Kidney glomerular epithelial cell (primary cell): ENCODE results near the gene TNFRSF8.
A peak's percentile ranks its signal among the peaks of the same experiment; 100 is the strongest.
"Not testable (repeated sequence)": the region's sequence is repeated elsewhere in the genome, so short reads cannot be mapped to it uniquely, and the experiment has no call there.

Experiments used
- DNase-seq: peaks from one replicate; lab custom pipeline; 2025; lab: John Stamatoyannopoulos, UW

TNFRSF8 gene

DNA sequence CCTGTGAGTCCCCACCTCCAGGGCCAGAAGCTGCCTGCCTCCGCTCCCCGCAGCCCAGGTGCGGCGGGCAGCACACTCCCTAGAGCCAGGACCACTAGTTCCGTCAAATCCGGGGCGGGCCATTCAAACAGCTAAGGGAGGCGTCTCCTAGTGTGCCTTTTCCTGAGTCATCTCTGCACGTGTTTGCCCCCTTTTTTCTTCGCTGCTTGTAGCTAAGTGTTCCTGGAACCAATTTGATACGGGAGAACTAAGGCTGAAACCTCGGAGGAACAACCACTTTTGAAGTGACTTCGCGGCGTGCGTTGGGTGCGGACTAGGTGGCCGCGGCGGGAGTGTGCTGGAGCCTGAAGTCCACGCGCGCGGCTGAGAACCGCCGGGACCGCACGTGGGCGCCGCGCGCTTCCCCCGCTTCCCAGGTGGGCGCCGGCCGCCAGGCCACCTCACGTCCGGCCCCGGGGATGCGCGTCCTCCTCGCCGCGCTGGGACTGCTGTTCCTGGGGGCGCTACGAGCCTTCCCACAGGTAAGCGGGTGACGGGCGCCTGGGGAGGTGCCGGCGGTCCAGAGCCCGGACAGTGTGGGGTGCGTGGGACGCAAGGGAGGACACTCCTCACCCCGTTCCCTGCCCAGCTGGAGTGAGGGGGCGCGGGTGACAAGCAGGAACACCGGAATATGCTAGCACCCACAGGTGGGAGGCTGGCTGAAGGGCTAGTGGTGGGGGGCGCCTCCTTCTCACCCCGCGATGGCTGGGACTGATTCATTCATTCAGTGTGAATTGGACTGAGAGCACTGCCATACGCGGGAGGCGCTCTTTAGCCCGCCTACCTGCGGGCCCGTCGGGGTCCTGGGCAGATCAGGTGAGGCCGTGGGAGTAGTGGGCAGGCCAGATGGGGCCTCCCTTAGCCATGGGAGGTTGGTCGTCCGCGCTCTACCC is at the start of gene TNFRSF8:
TNFRSF8 (plus strand) TSS at position 163 of the 932 bp plus-strand sequence; CDS start at position 459, 296 bp downstream.
- no peak for DNase-seq

DNA sequence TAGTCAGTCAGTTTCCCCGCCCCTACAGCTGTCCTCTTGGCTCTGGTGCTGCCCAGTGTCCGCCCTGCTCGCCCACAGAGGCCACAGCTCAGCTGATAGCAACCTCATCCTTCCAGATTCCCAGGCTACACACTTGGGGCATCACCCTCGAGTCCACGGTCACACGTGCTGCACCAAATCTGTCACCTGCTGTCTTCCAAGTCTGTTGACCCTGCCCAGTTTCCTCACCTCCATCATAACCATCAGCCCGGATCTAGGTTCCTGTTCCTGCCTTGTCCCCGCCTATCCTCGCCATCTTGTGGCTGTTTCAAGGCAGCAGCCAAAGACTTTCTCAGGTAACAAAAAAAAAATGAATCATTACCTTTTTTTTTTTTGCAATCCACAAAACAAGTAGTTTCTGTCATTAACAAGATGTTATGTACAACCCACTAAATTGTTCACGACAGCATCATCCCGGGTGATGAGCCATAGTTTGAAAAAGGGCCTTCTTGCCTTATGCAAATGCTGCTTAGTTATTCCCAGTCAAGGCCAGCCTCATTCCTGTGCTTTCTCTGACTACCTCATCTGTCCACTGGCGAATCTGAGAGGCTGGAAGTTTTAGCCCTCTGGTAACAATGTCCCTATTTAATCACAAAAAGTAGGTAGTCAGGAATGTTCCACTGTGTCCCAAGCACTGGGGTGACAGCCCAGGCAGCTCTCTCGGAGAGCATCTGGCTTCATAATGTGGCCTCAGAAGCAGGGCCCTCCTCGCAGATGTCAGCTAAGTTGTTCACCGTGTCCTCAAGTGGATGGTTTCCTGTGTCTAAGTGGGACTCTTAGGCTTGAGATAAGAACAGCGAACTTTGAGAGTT is 48.7 kb upstream of the TNFRSF8 start:
- DNase-seq: peak; percentile 8

DNA sequence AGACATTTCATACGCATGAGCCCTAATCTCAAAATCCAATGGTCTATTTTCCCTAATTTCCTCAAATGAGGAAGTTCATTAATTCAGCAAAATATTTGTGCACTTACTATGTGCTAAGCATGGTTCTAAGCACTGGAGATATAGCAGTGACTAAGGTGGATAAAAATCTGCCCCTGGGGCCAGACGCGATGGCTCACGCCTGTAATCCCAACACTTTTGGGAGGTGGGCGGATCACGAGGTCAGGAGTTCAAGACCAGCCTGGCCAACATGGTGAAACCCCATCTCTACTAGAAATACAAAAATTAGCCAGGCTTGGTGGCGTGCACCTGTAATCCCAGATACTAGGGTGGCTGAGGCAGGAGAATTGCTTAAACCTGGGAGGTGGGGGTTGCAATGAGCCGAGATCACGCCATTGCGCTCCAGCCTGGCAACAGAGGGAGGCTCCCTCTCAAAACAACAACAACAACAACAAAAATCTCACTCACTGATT is 48.1 kb upstream of the TNFRSF8 start:
- no peak for DNase-seq

DNA sequence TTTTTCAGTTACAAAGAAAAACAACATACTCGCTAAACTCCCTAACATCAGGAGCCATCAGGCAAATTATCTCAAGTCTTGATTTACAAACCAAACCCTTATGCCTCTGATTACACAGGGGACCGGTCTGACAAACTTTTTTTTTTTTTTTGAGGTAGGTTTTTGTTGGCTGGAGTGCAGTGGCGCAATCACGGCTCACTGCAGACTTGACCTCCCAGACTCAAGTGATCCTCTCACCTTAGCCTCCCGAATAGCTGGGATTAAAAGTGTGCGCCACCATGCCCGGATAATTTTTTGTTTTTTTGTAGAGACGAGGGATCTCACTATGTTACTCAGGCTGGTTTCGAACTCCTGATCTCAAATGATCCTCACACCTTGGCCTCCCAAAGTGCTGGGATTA is 47.6 kb upstream of the TNFRSF8 start:
- no peak for DNase-seq

DNA sequence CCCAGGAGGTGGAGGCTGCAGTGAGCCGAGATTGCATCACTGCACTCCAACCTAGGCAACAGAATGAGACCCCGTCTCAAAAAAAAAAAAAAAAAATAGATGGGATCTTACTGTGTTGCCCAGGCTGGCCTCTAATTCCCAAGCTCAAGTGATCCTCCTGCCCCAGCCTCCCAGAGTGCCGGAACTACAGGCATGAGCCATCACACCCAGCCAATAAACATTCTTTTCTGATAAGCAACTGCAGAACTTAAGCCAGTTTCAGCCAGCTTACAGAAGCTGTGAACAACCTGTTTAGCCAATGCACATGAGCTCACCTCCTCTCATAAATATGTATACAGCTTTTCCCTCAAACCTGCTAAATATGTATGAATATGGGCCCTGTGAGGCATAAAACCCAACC is 46.9 kb upstream of the TNFRSF8 start:
- DNase-seq: no peak

DNA sequence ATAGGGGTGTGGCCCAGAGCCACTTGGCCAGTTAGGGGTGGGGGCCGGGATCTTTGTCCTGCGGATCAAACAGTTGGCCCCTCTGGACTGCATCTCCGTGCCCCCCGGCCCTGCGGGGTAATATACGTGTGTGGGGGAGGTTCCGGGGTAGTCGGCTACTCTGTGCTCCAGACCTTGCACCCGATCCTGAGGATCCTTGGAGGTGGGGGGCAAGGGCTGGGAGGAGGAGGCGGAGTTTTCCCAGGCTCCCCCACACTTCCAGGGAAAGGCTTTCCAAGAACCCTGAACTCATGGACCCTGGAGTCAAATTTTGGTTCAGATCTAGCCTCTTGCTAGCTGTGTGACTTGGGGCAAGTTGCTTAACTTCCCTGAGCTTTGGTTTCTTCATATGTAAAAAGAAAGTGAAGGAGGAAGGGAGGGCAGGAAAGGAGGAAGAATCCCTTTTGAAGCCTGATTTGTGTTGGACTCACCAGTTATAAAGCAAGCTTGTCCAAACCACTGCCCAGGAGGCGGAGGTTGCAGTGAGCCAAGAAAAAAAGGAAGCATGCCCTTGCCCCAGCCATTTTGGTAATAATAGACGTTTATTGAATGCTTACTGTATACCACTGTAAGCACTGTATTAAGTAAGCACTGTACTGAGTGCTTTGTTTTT is 43.1 kb upstream of the TNFRSF8 start:
- DNase-seq: no peak

DNA sequence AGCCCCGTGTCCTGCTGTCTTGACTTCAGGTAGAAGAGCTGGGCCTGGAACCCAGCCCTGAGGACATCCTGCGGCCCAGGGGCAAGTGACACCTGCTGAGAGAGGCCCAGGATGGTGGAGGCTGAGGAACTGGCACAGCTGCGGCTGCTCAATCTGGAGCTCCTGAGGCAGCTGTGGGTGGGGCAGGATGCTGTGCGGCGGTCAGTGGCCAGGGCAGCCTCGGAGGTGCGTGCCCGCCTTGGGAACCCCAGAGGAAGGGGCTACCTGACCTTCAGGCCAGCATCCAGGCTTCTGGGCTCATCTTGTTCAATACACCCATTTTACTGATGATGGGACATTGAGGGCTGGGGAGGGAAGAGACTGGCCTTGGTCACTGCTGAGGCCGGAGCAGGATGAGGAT is 41.5 kb upstream of the TNFRSF8 start:
- DNase-seq: no peak

DNA sequence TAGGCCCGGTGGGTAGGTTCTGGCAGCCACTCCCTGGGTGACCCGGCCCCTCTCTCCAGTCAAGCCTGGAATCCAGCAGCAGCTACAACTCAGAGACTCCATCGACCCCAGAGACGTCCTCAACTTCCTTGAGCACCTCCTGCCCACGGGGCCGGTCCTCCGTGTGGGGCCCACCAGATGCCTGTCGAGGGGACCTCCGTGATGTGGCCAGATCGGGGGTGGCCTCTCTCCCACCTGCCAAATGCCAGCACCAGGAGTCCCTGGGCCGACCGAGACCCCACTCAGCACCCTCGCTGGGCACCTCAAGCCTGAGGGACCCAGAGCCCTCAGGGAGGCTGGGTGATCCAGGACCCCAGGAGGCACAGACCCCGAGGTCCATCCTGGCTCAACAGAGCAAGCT is 41.1 kb upstream of the TNFRSF8 start:
- no peak for DNase-seq

DNA sequence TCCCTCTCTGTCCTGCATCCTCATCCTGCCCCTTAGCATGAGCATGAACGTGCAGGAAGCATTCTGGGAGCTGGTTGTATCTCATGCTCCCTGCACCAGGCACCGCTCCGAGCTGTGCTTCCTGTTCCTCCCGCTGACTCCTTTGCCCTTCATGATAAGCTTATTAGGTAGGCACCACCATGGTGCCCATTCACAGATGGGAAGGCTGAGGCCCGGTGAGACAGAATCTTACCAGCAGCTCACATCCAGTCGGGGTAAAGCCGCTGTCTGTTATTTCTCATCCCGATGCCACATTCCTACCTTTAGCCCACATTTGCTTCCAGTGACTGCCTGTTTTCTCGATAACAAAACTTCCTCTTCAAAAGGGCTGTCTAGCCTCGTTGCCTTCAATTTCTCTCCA is 36.5 kb upstream of the TNFRSF8 start:
- no peak for DNase-seq

DNA sequence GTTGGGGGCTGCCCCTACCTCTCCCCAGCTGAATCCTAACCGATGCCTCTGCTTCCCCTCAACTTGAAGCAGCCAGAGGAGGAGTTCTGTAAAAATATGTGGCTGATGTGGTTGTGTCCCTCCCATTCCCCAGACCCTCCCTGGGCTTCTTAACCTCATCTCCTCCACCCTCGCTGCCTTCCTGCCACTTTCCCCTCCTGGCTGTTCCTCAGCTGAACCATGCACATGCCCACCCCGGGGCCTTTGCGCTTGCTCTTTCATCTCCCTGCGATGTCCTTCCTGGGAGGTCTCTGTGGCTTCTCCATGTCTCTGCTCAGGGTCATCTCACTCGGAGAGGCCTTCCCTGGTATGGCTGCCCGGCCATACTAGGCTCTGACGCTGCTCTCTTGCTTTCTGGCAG is 34.9 kb upstream of the TNFRSF8 start:
- no peak for DNase-seq

DNA sequence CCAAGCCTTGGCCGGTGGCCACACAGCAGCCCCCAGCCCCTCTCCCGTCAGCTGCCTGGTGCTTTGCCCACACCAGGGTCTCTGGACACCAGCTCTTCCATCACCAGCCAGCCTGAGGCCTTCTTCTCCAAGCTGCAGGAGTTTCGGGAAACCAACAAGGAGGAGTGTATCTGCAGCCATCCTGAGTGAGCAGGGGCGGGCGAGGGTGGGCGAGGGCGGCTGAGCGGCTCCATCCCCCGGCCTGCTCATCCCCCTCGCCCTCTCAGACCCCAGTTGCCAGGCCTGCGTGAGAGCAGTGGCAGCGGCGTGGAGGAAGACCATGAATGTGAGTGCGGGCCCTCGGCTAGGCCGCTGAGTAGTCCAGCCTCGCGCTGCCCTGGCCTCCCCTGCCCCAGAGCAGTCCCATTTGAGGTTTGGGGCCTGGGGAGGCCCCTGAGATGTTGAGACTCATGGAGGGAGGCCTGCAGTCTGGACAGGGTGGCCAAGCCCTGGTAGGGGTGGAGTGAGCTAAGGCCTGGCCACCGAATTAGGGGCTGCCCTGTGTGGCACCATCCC is 34.1 kb upstream of the TNFRSF8 start:
- DNase-seq: no peak

DNA sequence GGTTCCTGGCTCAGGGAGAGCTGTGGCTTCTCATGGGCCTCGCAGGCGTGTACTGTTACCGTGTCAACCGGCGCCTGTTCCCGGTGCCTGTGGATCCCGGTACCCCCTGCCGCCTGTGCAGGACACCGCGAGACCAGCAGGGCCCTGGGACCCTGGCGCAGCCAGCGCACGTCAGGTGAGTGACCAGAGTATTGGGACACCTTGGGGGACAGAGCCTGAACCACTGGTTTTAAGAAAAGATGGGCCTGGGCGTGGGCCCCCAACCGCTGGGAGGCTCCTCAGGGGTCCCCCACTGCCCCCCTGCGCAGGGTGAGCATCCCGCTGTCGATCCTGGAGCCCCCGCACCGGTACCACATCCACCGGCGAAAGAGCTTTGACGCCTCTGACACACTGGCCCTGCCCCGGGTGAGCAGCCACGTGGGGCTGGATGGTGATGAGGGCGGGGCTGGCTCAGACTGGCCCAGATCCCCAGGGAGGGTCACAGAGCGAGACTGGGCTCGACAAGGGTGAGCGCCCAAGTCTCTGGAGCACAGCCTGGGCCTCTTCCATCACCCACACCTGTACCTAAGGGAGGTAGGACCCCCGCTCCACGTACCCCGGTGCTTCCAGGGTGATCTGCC is 33.3 kb upstream of the TNFRSF8 start:
- no peak for DNase-seq

DNA sequence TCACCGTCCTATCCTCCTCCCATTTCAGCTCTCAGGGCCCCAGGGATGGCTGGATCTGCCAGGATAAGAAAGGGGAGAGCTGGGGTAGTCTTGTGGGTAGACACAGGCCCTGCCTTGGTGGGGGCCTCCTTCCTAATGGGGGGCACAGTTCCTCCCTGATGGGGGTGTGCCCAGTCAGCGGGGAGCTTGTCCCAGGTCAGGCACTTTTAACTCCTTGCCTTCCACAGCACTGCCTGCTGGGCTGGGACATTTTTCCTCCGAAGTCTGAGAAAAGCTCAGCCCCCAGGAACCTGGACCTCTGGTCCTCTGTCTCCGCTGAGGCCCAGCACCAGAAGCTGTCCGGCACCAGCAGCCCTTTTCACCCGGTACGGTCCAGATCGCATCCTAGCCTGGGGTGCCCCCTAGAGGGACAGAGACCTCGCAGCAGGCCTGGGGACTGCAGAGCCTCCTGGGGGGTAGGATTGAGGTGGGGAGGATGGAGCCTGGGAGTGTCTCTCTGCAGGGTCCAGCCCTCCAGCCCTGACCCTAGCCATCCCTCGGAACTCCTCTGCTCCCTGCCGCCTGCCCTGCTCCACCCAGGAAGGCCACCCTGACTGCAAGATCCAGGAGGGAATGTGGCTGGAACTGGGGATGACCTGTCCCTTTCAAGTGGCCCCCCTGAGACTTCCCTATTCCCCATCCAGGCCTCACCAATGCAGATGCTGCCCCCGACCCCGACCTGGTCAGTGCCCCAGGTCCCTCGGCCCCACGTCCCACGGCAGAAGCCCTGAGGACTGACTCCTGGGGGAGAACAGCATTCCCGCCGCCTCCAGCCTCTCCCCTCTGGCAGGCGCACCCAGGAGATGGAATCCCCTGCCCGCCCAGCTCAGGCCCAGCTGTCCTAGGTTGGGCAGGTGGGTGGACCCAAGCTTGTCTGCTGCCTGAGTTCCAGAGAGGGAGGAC is 31.8 kb upstream of the TNFRSF8 start:
- no peak for DNase-seq

DNA sequence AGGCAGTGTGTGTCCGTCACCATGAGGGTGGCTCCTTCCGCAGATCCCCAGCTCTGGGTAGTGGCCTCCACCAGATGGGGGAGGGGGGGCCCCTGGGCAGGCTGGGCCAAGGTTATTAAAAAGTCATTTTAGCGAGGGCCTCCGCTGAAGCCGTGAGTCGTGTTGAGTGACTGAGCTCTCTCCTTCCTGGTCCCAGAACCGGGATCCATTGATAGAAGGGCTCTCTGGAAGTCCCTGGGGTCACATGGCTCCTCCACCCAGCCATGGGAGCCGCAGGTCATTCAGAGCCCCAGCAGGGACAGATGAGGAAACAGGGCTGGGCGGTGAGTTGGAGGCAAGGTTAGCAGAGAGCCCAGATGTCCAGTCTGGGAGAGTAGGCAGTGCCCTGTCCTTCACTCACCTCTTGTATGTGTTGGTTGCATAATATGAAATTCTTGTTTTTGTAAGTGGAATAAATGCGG is 30.9 kb upstream of the TNFRSF8 start:
- DNase-seq: no peak

DNA sequence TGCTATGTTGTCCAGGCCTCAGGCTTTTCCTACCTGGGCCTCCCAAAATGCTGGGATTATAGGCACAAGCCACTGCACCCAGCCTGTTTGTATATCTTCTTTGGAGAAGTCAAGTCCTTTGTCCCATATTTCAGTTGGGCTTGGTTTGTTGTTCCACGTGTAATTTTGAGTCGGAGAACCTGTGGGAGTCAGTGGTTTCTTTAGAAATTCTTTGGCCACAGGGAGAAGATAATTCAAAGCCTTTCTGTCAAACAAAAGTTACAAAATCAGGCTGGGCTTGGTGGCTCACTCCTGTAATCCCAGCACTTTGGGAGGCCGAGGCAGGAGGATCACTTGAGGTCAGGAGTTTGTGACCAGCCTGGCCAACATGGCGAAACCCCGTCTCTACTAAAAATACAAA is 29.7 kb upstream of the TNFRSF8 start:
- DNase-seq: not testable (repeated sequence)

DNA sequence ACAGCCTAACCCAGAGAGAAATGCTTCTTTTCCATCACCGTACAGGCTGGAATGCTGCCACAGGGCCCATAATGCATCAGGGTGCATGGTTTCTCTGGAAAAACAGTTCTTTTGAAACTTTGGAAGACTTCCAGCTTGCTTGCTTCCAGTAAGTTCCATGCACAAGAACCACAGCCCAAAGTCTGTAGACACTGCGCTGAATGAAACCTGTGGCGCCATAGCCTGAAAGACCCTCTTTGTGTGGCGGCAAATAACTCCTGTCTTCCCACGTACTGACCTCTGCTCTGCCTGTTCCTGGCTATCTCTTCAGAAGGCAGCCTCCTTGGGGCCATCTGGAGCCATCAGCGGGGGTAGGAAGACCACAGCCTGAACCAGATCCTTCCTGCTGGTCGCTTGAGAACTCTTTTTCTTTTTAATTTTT is 28.7 kb upstream of the TNFRSF8 start:
- no peak for DNase-seq

DNA sequence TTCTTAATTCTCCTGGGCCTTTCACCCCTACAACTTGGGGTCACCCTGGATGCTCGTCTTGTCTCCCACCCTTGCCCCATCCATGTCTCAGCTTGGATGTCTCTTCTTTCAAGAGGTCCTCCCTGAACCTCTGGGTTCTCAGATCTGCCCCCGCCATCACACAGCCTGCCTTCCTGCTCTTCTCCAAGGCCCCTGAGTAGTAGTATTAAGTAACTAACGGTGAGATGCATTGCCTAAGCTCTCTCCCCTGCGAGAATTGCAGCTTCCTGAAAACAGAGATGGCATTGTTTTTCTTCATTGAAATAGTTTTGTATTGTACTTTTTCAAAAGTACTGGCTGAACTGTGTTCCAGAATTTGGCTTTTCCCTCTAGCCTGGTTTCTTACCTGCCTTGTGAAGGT is 27.8 kb upstream of the TNFRSF8 start:
- no peak for DNase-seq

DNA sequence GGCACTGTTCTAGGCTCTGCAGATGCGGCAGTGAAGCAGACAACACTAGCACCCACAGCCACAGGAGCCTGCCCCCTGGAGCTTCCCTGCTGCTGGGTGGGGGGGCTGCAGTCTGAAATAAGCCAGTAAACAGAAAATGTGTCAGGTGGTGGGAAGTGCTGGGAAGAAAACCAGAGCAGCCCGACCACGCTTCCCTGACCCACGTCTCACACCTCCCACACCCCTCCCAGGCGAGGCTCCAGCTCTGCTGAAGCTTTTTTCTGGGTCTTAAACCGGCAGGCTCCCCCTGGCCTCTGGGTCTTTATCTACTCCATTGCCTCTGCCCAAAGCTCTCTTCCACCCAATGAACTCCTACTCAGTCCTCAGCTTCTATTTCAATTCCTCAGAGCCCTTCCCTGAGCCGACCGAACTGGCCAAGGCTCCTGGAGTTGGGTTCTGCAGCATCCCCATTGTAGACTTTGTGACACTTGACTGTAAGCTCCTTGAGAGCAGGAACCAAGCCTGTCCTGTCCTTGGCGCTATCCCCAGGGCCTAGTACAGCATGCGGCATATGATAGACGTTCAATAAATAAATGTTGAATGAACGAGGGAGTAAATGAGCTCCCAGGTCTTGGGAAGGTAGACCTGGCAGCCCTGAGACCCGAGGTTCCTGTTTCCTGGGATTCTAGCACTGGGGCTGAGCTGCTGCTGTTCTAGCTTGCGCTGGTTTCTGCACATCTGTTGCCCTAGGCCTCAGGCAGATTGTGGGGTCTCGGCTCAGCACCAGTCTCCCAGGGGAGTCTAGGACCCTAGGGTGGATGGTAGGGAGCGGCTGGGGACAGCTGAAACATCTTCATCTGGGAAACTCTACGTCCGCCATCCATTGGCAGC is 25.4 kb upstream of the TNFRSF8 start:
- no peak for DNase-seq
